Astrocyte (in vitro differentiated cells and primary cell): ENCODE measurements around the gene SUN1.

Source experiments
- CTCF ChIP-seq: IDR thresholded peaks from 2 replicates; pipeline ENCODE4 v1.5.1; 2011; ENCODE audit warnings: low read depth, mild to moderate bottlenecking, inconsistent platforms, low read length, moderate library complexity; ENCODE audit not compliant: insufficient read depth
- EZH2 ChIP-seq: IDR thresholded peaks from 2 replicates; pipeline ENCODE4 v1.6.1; 2012; ENCODE audit warnings: mild to moderate bottlenecking, low read length, inconsistent platforms; ENCODE audit not compliant: insufficient read depth

- TF ChIP-seq EZH2 (no peak), CTCF (no peak)
Measured at GRCh38 chr7:853366-854117, 21.3 kb downstream of the SUN1 start.
